HG03520 (cell line): Measurements from ENCODE around the gene HEG1.

ENCODE experiments used
- ATAC-seq: cut with Tn5 transposase; IDR thresholded peaks from one replicate; pipeline ENCODE4 v1.9.1; 2021; ENCODE audit warnings: mild to moderate bottlenecking, moderate library complexity; ENCODE audit not compliant: unreplicated experiment

Gene HEG1

DNA sequence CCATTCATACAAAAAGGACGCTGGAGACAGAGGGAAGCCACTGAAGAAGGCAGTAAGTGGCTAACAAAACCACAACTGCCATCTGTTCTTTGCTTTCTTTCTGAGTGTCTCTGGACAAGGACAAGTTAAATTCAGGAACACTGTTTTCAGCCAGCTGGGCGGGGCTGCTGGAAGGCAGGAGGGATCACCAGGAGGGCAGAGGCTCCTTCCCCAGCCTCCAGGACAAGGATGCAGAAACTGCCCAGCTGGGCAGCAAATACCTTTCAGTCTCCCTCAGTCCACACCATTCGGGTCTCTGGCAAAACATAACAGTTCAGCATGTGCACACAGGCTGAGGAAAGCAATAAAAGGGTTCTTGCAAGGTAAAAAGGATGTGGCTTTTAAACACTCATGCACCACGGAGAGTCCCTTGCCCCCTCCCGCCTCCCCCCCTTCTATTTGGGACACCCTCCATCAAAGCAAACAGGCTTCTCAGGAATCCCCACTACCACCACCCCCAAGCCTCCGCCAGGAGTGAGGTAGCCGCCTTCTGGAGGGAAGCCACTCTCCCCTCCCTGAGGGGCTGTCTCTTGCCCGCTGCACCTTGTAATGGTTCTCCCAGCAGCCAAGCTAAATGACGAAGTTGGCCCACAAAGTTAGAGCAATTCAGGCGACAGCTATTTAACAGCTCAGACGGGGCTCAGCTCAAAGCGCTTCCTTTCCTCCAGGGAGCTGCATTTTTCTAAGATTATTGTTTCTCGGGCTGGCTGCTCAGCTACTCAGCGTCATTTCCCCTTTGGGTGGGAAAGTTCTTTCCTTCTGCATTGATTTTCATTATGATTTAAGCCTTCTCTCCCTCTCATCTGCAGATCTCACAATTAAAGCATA, 3.8 kb downstream of the HEG1 start:
- no peak for ATAC-seq

DNA sequence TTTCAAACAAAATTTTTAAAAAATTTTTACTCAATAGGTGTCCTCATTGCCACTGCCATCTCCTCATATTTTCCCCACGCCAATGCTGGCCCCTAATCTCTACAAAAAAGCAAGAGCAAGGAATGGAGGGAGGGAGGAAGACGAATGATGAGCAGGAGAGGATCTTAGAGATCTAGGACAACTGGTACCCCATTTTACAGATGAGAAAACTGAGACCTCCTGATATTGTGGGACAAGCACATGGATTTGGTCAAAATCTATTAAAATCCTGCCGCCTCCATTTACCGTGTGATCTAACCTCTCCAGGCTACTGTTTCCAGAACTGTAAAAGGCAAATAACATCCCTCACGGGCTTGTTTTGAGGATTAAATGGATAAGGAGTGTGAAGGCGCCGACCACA, 4.6 kb downstream of the HEG1 start:
- ATAC-seq = no peak

DNA sequence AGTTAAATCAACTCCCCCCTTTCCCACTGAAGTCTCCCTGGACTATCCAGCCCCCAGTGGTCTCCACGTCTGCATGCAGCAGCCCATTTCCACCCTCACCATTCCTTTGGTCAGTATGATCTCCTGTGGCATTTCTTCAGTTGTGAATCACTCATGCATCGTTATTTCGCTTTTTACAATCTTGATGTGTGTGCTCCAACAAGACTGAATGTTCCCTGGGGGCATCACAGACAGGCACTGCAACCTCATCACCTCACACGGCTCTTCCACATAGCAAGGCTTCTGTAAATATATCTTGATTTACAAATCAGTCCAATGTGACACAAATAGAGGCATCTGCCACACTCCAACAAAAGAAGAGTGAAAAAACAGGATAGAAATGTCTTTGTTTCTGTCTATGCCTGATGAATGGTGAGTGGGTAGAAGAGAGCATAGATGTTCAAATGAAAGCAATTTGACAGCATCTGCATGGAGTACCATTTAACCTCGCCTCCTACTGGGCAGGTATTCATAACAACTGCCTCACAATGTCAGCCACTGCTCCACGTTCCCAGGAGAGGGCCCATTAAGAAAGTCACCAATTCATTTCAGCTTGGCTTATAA, 5.2 kb downstream of the HEG1 start:
- no peak for ATAC-seq

DNA sequence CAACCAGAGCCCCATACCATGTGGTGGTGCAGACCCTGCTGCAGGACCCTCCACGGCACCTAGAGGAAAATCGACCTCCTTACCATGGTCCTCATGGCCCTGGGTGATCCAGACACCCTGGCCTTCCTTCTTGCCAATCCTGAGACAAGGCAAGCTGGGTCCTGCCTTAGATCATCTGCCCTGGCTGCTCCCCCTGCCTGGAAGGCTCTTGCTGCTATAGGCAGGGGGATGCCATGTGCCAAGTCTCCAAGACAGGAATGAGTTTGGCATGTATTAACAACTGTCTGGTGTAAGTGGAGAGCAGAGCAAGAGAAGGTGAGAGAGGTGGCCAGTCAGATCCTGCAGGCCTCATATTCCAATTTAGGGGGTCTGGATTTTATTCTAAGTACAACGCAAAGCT, 7.5 kb downstream of the HEG1 start:
- no peak for ATAC-seq

DNA sequence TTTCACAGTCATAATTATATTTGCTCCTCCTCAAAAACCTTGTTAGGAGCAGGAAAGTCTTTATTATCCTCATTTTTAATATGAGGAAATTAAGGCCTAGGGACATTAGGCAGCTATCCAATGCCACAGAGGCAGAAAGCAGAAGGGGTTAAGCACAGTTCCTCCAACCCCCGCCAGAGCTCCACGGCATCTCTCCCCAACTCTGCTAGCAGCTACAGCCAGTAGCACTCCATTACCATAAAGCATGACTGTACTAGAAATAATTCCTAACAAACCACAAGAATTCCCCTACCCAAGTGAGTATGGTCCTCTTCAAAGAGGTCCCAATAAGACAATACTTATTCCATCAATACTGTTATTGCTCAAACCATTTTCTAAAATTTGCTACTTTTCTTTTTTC, 9.8 kb downstream of the HEG1 start:
- no peak for ATAC-seq

DNA sequence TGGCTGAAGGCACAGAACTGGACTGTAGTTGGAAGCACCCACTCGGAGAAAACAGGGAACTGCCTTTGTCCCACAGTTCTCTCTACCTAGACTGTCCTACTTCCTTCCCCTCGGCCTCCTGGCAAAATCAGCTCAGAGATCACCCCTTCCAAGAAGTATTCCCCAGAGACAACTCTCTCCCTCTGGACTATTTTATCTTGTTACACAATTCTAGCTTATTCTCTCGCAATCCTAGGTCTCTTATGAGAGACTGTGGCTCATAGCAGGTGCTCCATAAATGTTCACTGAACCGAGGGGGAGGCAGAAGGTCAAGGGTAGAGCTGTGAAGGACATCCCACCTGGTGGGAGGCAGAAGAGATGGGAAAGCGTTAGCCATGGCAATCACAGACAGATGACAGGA, 10.6 kb downstream of the HEG1 start:
- no peak for ATAC-seq

DNA sequence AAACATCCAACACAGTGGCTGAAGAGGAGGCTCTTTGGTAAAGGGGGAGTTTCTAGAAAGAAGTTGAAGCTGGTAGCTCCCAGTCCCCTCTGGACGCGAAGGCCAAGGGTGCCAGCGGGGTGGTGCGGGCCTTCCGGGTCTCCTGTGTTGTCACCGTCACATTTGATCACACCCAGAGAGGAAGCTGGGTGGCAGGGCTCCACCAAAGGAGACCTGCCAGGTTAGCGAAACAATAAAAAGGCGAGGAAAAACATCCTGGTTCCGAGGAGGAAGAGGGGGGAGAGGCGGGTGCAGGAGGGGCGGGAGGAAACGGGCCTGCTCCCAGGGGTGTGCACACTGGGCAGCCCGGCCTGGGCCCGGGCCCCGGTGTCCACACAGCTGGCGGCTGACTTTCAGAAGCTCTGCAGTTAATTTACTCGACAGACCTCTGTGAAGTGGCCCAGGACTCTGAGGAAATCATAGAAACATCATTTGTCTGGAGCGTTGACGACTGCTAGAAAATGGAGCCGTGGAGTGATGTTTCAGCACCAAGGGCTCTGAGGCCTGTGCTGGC, 12.1 kb downstream of the HEG1 start:
- ATAC-seq = no peak

DNA sequence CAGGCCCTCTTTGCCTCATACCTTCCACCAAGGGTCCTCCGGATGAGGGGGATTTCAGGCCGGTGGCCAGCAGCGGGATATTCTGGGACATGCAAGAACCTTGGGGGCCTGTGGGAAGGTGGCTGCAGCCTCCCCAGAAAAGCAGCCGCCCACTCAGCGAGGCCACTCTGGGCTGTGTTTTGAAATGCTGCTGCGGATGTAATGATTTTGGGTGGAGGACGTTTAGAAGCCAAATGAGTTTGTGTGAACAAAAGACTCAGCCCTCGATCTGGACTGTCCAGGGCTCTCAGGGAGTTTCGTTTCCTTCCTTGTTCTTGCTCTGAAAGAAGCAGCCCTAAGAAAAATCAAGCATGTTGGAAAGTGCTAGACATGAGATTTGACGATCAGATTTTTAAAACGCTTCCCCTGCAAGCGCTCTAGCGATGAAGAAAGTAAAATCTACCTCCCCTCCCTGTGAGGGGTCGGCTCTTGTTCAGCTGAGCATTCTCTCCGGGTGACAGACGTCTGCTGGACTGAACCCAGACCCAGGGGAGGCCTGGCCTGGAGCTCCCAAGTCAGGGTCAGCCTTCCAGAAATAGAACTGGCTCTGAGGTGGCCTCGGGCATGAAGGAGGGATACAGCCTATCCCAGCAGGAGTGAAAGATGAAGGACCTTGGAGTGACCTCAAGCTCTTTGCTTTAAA, 12.9 kb downstream of the HEG1 start:
- ATAC-seq = no peak

DNA sequence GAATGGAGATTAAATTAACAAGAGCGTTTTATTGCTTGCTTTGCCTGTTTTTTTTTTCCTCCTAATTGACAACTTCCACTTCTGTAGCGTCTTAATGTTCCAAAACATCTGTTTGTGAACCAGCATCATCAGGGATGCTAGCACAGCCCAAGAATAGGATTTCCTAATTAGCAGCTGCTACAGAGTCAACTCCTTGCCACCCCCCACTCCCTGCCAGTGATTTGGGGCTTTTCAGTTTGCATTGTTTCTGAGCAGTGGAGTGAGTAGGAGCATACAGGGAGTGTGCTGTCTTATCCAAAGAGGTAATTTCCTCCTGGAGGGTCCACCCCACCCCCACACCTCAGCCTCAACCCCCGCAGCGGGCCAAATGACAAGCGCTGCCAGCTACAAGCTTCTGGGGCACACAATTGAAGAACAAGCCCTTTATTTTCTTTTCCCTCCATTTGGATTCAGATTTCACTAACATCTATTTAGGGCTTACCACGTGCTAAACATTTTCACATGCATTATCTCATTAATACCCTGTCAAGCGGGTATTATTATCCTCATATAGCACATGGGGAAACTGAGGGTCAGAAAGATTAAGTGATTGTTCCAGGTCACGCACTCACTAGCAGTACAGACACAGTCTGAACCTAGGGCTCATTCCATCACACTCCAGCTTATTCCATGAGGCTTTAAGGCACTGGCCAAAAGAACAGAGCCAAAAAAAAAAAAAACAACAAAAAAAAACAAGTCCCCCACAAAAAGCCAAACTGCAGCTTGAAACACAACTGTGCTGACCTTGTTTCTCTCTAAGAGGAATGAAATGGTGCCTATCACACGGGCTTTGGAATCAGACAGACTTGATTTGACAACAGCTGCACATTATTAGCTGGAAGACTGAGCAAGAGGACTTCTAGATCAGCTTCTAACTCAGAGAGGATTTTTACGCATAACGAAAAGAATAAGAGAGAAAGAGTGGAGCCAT, 16.4 kb downstream of the HEG1 start:
- no peak for ATAC-seq

DNA sequence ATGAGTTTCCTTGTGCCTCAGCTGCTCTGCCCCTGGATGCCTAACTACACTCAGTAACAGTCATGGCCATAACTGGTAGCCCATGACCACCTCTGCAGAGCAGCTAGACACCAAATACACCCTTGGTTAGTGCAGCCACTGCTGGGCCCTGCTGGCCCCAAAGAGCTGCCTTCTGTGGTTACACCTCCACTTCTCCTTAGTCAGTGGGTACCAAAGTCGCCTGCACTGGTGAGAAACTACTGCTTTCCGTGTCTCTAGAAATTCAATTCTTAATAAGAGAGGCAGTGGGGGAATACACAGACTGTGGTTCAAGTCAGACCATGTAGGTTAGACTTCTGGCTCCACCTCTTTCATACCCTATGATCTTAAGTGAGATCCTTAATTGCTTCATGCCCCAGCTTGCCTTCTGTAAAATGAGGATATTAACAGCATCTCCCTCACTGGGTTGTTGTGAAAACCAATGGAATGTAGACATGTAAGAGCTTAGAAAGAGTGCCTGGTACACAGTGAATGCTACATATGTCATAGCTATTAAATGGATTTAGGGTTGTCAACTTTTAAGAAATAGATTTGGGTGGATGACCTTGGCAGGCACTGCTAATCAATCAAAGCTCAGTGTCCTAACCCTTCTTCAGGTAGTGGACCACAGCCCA, 18.2 kb downstream of the HEG1 start:
- no peak for ATAC-seq

DNA sequence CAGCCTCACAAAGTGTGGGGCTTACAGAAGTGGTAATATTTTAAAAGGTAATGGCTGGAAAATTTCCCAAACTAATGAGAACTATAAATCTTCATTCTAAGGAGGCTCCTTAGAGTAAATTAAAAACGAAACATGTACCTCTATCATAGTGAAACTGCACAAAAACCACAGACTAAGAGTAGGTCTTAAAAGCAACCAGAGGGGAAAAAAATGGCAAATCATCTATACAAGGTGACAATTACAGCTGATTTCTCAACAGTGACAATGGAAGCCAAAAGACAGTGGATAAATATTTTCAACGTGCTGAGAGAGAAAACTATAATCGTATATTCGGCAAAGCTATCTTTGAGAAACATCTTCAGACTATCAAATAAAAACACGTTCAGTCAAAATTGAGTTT, 20.6 kb downstream of the HEG1 start:
- no peak for ATAC-seq

DNA sequence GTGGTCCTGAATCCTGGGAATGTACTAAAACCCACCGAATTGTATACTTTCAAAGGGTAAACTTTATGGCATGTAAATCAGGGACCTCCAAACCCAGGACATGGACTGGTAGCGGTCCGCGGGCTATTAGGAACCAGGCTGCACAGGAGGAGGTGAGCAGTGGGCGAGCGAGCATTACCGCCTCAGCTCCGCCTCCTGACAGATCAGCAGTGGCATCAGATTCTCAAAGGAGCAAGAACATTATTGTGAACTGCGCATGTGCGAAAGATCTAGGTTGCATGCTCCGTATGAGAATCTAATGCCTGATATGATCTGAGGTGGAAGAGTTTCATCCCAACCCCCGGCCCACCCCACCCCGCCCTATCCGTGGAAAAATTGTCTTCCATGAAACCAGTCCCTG, 22.2 kb downstream of the HEG1 start:
- ATAC-seq = no peak

DNA sequence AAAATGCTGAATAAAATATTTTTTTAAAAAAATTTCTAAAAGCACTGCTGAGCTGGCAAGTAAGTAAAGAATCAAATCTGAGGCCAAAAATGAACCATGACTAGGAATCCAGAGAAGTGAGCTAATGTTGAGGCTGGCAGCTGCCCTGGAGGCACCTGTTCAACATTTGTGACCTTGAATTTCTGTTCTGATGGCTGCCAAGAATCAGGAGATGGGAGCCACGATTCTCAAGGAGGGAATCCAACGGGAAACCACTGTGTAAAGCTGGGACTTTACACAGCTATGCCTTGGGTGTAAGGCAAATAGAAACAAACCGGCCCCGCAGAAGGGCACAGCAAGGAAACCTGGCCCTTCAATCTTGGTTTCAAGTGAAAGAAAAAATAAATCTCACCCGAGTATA, 22.7 kb downstream of the HEG1 start:
- no peak for ATAC-seq

DNA sequence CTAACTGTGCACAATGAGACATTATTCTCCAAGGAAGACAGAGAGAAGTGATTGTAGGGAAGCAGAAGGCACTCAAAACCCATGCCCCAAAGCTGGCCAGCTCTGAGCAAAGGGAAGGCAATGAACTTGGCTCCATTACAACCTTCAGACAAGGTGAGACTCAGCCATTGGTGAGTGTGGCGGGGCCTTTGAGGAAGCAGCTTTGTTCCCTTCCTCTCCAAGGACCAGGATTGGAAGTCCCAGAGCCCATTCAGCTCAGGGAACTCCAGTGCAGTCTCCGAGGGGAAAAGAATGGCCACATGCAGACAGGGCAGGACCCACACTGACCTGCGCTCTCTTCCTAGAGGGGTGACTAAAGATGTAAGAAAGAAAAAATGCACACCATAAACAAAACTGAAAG, 23.1 kb downstream of the HEG1 start:
- ATAC-seq = no peak

DNA sequence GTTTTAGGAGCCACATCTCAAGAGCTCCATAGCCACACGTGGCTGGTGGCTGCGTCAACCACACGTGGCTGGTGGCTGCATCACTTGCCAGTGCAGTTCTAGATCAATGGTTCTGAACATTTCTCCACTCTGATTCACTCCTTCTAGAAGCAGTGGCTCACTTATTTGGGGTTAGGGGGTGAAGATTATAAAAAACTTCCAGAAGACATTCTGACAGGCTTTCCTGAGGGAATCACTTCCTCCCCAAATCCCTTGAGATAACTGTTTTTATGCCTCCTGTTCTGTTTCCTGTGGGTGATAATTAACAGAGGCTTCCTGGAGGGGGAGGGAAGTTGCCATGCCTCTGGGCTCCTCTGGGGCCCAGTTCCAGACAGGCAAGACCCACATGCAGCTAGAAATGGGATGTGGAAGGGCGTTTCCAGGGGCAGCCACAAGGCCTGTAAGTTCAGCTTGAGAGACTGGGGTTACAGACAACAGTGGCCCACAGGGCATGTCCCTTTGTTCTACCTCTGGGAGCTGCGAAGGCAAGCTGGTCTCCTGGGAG, 23.6 kb downstream of the HEG1 start:
- ATAC-seq = no peak

DNA sequence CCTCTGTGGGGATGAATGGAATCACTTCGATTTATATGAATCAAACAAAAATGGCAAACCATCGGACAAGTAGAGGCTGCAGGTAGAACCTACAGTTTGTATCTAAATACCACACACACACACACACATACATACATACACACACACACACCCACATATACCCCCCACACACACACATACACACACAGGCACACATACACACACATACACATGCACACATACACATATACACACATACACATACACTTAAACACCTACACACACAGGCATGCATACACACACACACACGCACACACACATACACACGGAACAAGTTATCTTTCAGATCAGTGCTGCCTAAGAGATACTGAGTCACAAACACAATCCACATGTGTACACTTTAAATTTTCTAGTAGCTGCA, 24.3 kb downstream of the HEG1 start:
- ATAC-seq = no peak

DNA sequence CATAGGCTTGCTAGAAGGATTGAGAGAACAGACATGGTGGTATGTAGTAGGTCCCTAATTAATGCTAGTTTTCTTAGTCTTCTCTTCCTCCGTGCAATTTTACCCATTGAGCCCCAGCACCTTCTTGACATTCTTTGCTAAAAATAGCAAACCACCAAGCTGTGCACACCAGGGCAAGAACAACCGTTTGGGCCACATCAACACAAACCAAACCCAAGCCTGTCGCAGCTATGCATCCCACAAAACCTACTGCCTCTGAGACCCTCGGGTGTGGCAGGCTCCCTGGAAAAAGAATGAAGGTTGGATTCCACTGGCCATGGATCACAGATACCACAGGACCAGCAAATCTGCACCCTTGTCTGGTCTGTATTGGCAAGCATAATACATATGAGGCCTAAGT, 27.1 kb downstream of the HEG1 start:
- no peak for ATAC-seq

DNA sequence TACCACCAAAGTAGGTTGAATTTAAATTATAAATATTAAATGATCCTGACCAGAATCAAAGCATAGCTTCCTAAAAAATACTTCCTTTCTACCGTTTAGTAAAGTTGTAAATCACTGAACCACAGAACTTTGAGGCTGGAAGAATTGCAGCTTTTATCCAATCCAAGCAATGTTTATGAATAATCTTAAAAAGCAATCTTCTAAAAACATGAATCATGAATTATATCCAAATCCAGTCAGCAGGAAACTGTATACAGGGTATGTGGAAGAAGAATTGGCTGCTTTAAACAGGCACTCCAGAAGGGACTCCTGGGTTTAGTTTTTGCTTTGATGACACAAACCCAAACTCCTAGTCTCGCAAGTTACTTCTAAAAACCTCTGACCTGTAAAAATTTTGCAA, 30.2 kb downstream of the HEG1 start:
- ATAC-seq = no peak

DNA sequence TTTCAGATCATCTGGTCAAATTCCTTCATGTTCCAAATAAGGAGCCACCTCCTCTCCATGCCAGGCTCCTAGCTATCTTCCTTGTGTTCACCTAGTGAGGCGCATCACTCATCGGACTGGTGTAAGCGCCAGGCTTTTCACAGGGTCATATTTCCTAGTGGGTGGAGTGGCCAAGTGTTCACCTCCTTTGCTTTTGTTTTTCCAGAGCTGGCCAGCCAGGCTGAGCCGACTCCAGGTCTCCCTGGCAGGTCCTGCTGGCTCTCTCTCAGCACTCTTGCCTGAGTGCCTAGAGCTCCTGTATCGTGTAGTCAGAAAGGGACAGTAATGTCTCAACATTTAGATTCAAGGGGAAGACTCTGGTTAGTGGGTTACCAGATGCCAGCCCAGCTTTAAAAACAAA, 31.0 kb downstream of the HEG1 start:
- ATAC-seq = no peak
